HG03280 (cell line): ENCODE results near the gene MTUS2.
A peak's percentile ranks its signal among the peaks of the same experiment; 100 is the strongest.

Source experiments
- ATAC-seq: cut with Tn5 transposase; IDR thresholded peaks from one replicate; pipeline ENCODE4 v1.9.1; 2021; ENCODE audit warnings: mild to moderate bottlenecking, moderate library complexity; ENCODE audit not compliant: unreplicated experiment

MTUS2 gene

GRCh38 chr13:29436721-29437280 lies 616.7 kb downstream of the MTUS2 start:
- ATAC-seq = no peak

DNA sequence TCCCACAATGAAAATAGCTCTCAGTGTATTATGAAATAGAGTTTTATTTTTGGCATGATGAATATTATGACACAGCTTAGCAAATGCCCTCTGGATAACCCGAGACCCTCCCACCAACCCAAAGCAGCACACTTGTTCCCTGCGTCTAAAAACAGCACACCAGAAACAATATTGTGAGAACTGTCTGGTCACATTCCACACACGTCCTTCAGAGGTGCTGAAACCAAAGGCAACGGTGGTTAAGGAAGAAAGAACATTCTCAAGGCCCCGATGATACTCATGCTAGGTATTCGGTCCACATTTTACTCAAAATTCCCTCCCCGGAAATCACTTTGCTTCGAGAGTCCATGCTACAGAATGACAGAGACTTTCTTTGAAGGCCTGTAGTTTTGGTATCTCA lies 618.6 kb downstream of the MTUS2 start:
- ATAC-seq = no peak

DNA sequence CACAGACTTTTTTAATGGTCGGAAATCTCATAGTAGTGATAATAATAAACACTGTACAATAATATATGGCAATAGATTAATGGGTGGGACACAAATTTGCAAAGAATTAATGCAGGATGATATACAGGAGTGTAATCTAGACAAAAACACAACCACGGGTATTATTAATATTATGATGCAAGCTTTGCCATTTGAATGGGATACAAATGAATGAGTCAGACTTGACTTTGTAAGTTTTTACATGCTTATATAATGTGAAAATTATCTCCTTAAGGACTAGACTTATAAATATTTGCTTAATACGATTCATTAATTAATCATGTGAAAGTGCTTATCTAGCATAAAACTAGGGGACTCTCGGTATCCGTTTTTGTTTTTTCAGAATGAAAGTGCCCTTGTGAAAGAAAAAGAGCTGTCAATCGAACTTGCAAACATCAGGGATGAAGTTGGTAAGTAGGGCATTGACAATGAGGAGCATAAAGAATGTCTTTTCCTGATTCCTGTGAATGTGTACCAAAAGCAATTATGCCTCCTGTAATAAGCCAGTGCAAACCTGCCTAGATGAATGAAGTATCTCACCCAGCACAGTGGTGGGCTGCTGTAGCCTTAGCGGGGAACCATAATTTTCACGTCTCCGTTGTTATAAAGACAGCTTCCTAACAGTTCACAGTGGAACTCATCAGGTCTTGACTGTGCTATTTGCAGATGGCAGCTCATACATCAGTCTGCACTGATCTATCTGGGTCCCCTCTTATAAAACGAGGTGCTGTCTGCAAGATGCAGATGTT lies 619.7 kb downstream of the MTUS2 start:
- no peak for ATAC-seq

DNA sequence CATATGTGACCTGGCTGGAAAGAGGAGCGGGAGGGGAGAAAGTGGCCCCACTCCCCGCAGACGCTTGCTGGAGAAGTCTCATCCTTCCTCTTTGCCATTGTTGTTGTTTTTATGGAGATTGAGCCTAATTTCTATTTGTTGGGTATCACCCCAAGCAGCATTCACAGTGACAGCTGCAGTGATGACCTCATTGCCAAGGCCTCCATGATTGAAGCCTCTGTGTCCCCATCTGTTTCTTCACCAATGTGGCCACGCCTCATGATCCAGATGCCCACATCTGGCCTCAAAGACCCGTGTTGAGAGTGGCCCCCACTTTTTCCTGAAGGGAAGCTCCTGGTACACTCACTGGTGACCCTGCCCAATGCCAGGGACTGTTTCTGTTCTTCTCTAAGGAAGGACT lies 621.2 kb downstream of the MTUS2 start:
- ATAC-seq = no peak

- ATAC-seq = no peak
These were observed 625.9 kb downstream of the MTUS2 start for GRCh38 chr13:29446016-29446415.

DNA sequence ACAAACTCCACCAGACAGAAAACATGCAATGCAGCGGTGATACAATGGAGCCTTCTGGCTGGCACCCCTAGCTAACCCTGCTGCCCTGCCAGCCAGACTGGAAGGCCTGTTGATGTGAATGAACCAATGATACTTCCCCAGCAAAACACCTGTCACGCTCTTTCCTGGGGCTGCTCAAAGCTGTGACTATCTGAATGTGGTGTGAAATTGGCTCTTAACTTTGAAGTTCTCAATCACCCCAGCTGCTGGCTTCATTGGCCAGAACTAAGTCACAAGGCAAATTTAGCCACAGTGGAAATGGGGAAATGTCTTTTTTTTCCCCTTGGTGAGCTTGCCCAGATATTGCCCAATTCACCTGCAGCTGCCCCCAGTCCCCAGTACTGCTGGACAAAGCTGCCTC lies 628.0 kb downstream of the MTUS2 start:
- ATAC-seq = no peak

- ATAC-seq = no peak
These were observed 629.6 kb downstream of the MTUS2 start for GRCh38 chr13:29449726-29450125.

GRCh38 chr13:29451976-29452375 lies 631.8 kb downstream of the MTUS2 start:
- no peak for ATAC-seq

- ATAC-seq = no peak
These were observed 632.9 kb downstream of the MTUS2 start for GRCh38 chr13:29452773-29453616.

- ATAC-seq = no peak
These were observed 633.5 kb downstream of the MTUS2 start for GRCh38 chr13:29453617-29454011.

GRCh38 chr13:29454931-29455481 lies 634.9 kb downstream of the MTUS2 start:
- ATAC-seq = no peak

DNA sequence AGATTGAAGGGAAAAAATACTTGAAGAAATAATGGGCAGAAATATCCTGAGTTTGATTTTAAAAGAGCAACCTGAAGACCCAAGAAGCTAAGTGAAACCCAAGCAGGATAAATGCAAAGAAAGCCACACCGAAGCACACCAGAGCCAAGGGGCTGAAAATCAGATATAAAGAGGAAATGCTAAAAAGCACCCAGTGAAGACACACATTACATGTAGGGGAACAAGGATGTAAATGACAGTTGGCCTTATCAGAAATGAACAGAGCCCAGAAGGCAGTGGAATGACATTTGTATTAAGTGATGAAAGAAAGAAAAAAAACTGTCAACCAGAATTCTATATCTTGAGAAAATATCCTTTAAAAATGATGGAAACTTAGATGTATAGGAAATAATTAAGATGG lies 636.3 kb downstream of the MTUS2 start:
- ATAC-seq = no peak

GRCh38 chr13:29457299-29457698 lies 637.2 kb downstream of the MTUS2 start:
- ATAC-seq = no peak

GRCh38 chr13:29458419-29458818 lies 638.3 kb downstream of the MTUS2 start:
- ATAC-seq = no peak

DNA sequence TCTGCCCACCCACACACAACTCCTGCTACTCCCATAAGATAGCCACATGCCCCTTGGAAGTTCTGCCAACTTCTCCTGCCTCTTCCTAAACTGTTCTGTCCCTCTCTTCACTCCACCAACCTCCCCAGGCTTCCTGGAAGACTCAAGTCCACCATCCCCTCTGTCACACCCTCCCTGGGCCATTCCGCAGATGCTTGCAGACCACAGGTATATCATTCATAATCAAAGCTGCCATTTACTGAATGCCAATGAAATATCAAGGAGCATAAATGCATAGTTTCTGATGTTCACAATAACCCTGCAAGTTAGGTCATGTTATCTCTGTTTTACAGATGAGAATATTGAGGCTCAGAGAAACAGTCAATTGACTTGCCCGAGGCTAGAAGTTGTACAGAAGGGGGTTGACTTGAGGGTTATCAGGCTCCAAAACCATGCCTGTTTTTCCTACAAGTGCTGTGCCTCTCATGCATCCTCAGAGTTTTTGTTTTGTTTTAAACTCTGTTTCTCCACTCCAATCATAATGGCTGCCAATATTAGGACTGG lies 639.7 kb downstream of the MTUS2 start:
- ATAC-seq = no peak

DNA sequence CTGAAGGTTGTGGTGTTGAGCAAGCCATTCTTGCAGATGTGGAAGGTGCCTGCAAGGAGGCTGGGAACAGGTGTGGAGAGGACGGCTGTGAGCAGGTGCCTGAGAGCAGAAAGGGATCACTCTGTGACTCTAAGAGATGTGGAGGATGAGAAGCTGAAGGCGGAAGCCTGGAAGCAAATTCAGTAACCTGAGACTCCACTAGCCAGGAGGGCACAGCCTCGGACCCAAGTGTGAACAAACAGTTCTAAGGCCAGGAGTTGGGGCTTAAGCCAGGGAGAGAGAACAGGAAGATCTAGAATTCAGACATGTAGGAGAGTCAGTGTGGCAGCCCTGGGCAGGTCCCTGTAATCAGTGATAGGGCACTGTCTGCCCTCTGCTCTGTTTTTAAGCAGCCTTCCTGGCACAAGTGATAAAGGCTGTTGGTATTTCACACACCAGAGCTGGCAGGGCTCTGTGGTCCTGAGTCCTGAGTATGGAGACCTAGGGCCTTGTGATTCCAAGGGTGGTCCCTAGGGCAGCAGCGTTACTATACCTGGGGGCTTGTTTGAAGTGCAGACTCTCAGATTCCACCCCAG lies 644.1 kb downstream of the MTUS2 start:
- no peak for ATAC-seq

- no peak for ATAC-seq
These were observed 645.7 kb downstream of the MTUS2 start for GRCh38 chr13:29465741-29466293.

- ATAC-seq = no peak
These were observed 651.4 kb downstream of the MTUS2 start for GRCh38 chr13:29471551-29471950.

GRCh38 chr13:29472332-29472961 lies 652.3 kb downstream of the MTUS2 start:
- peak; percentile 74 for ATAC-seq

- no peak for ATAC-seq
These were observed 653.0 kb downstream of the MTUS2 start for GRCh38 chr13:29473166-29473565.
